HEK293T (cell line): ENCODE data around the gene LDHB.

Experiments
- FOXK2 ChIP-seq: fragments of 450-650 bp; IDR thresholded peaks from 2 replicates; pipeline ENCODE4 v1.6.1; 2016; ENCODE audit warnings: mild to moderate bottlenecking
- LEF1 ChIP-seq: fragments of 450-650 bp; IDR thresholded peaks from 2 replicates; pipeline ENCODE4 v1.6.1; 2017; ENCODE audit warnings: mild to moderate bottlenecking, borderline replicate concordance
- SP1 ChIP-seq: fragments of 450-650 bp; IDR thresholded peaks from 2 replicates; pipeline ENCODE4 v1.6.1; 2017
- TARDBP ChIP-seq: fragments of 450-650 bp; IDR thresholded peaks from 2 replicates; pipeline ENCODE4 v1.6.1; 2016
- TF ChIP-seq, protein P1 (sequence below): fragments of 450-650 bp; IDR thresholded peaks from 2 replicates; pipeline ENCODE4 v1.6.1; 2016

DNA sequence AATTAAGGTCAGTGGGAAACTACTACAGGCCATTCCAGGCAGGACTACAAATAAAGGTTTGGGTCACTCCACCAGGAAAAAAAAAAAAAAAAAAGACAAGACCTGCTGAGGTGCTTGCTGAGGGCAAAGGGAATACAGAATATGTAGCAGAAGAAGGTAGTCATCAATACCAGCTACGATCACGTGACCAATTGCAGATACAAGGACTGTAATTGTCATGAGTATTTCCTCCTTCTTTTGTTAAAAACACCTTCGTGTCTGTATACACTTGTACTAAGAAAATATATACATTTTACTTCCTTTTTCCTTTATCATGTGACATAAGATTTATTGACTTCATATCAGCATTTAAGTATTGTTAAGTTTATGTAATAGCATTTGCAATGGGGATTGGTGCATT lies 72.2 kb downstream of the LDHB start:
- TF ChIP-seq FOXK2 (no peak), TARDBP (no peak), LEF1 (no peak), SP1 (no peak)
- TF ChIP-seq, protein P1, sequence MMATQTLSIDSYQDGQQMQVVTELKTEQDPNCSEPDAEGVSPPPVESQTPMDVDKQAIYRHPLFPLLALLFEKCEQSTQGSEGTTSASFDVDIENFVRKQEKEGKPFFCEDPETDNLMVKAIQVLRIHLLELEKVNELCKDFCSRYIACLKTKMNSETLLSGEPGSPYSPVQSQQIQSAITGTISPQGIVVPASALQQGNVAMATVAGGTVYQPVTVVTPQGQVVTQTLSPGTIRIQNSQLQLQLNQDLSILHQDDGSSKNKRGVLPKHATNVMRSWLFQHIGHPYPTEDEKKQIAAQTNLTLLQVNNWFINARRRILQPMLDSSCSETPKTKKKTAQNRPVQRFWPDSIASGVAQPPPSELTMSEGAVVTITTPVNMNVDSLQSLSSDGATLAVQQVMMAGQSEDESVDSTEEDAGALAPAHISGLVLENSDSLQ: no peak
